Lower lobe of right lung (tissue), 2 donors: ENCODE results near the gene ARHGAP23. TPM values are rescaled to one million over a fixed set of nuclear protein-coding genes. Genes with fewer than 3 reads are reported as not detected.

Source experiments
- ATAC-seq, 2 donors: fragments of 200-7000 bp; cut with Tn5 transposase; one replicate each; pipeline ENCODE4 v1.9.1; 2020 to 2022; ENCODE audit warnings: mild to moderate bottlenecking in 2 of 2, moderate library complexity in 2 of 2
- DNase-seq: peaks from one replicate; pipeline ENCODE4 v3.0.0-alpha.2; 2020
- H3K27ac ChIP-seq: fragments of 200-600 bp; one replicate; pipeline ENCODE4 v1.8.0; 2022
- H3K27me3 ChIP-seq: fragments of 200-600 bp; one replicate; pipeline ENCODE4 v1.8.0; 2022; ENCODE audit warnings: low read depth
- H3K36me3 ChIP-seq: fragments of 200-600 bp; one replicate; pipeline ENCODE4 v1.8.0; 2022; ENCODE audit warnings: mild to moderate bottlenecking
- H3K4me1 ChIP-seq: fragments of 200-600 bp; one replicate; pipeline ENCODE4 v1.8.0; 2022
- H3K4me3 ChIP-seq: fragments of 200-600 bp; one replicate; pipeline ENCODE4 v1.8.0; 2022; ENCODE audit warnings: mild to moderate bottlenecking
- H3K9me3 ChIP-seq: fragments of 200-600 bp; one replicate; pipeline ENCODE4 v1.8.0; 2022
- CTCF ChIP-seq: fragments of 200-600 bp; IDR thresholded peaks from one replicate; pipeline ENCODE4 v1.8.0; 2022; ENCODE audit warnings: antibody characterized with exemption, mild to moderate bottlenecking
- intact Hi-C: fragments of 100-400 bp; cut with DNase I; formaldehyde crosslinking; loops from one replicate; pipeline ENCODE4 v1.11.0; 2022
- total RNA-seq: library from RNA; stranded (reverse); fragmentation: NEBNext Ultra II Directional; extraction: Animal tissue kit (Norgen Biotek cat#: 25700); gene quantifications from one replicate; pipeline ENCODE4 v1.2.1, GENCODE V29; 2021
- donor health status: DM: no; HTN: yes; CAD: no; lungs with severe emphysema.

Gene ARHGAP23
- total RNA-seq, 1 donor from 2014 or later = 48.4 TPM

- Histone ChIP-seq H3K4me1 (peaks cover 42% of the 10 kb centered on the region), H3K27me3 (peaks cover 15% of the 10 kb centered on the region), H3K9me3 (no peaks in the 10 kb centered on the region), H3K27ac (peak overlapping the region; percentile 80), H3K4me3 (peak overlapping the region; percentile 11), H3K36me3 (peaks cover 32% of the 10 kb centered on the region)
- ATAC-seq (no peak), DNase-seq (no peak)
- intact Hi-C loops = no loop called here
- peak; percentile 6 for TF ChIP-seq CTCF
Measured at GRCh38 chr17:38456031-38456815, 28.0 kb downstream of the ARHGAP23 start.

- no peaks in the 10 kb centered on the region for H3K9me3 ChIP-seq
- ATAC-seq = no peak
- no peak for TF ChIP-seq CTCF
Measured at GRCh38 chr17:38457577-38458371, 29.5 kb downstream of the ARHGAP23 start.

GRCh38 chr17:38458521-38458920, 30.3 kb downstream of the ARHGAP23 start:
- Histone ChIP-seq H3K27me3 (peaks cover 7% of the 10 kb centered on the region), H3K36me3 (peaks cover 42% of the 10 kb centered on the region), H3K27ac (no peak overlapping the region), H3K9me3 (no peaks in the 10 kb centered on the region), H3K4me1 (peaks cover 26% of the 10 kb centered on the region), H3K4me3 (no peak overlapping the region)
- intact Hi-C loops = no loop called here
- no peak for ATAC-seq
- no peak for DNase-seq
- no peak for TF ChIP-seq CTCF

More at GRCh38 chr17:38457577-38458371, 29.5 kb downstream of the ARHGAP23 start:
- intact Hi-C loops = no loop called here
- H3K27me3 ChIP-seq = peaks cover 10% of the 10 kb centered on the region
- peaks cover 35% of the 10 kb centered on the region for H3K36me3 ChIP-seq
- no peak overlapping the region for H3K4me3 ChIP-seq
- peaks cover 28% of the 10 kb centered on the region for H3K4me1 ChIP-seq
- H3K27ac ChIP-seq = no peak overlapping the region
- no peak for DNase-seq

GRCh38 chr17:38459567-38459966, 31.3 kb downstream of the ARHGAP23 start:
- intact Hi-C loops = no loop called here
- ATAC-seq (no peak), DNase-seq (no peak)
- Histone ChIP-seq H3K4me1 (peaks cover 28% of the 10 kb centered on the region), H3K36me3 (peaks cover 43% of the 10 kb centered on the region), H3K27me3 (peaks cover 1% of the 10 kb centered on the region), H3K27ac (no peak overlapping the region), H3K9me3 (no peaks in the 10 kb centered on the region), H3K4me3 (no peak overlapping the region)
- TF ChIP-seq CTCF = no peak

- no peak for DNase-seq
- TF ChIP-seq CTCF = no peak
- Histone ChIP-seq H3K27ac (no peak overlapping the region), H3K4me3 (no peak overlapping the region), H3K27me3 (no peaks in the 10 kb centered on the region), H3K4me1 (peaks cover 27% of the 10 kb centered on the region), H3K36me3 (peaks cover 43% of the 10 kb centered on the region), H3K9me3 (no peaks in the 10 kb centered on the region)
- no peak for ATAC-seq
- intact Hi-C loops = no loop called here
Measured at GRCh38 chr17:38460082-38460715, 31.9 kb downstream of the ARHGAP23 start.
